ENCODE data around the gene PNKP.

The PNKP gene

GRCh38 chr19:49889687-49890348, 22.4 kb upstream of the PNKP start:
- DNase-seq = peak; percentile 45

DNA sequence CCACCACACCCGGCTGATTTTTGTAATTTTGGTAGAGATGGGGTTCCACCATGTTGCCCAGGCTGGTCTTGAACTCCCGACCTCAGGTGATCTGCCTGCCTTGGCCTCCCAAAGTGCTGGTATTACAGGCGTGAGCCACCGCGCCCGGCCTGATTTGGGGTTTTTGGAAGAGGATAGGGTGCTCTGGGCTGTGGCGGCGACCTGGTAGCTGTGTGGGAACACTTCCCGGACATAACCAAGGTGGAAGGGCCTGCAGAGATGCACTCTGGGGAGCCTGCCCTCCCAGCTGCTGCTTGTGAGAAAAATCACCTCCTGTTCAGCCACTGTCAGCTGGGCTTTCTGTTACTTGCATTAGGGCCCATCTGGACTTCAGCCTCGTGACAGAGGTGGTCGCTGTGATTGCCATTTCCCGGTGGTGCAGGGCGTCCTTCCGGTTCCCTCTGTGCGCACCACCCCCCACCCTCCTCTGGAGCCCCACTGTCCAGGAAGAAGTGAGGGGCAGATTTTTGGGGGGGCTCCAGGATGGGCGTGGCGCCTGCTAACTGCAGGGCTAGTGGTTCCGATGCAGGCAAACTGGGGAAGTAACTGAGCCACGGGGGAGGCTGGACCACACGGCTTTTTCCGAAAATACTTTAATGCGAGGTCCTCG, 21.8 kb upstream of the PNKP start:
- no peak for DNase-seq

- no peak for DNase-seq
Observed at GRCh38 chr19:49888510-49888824, 21.1 kb upstream of the PNKP start.

DNA sequence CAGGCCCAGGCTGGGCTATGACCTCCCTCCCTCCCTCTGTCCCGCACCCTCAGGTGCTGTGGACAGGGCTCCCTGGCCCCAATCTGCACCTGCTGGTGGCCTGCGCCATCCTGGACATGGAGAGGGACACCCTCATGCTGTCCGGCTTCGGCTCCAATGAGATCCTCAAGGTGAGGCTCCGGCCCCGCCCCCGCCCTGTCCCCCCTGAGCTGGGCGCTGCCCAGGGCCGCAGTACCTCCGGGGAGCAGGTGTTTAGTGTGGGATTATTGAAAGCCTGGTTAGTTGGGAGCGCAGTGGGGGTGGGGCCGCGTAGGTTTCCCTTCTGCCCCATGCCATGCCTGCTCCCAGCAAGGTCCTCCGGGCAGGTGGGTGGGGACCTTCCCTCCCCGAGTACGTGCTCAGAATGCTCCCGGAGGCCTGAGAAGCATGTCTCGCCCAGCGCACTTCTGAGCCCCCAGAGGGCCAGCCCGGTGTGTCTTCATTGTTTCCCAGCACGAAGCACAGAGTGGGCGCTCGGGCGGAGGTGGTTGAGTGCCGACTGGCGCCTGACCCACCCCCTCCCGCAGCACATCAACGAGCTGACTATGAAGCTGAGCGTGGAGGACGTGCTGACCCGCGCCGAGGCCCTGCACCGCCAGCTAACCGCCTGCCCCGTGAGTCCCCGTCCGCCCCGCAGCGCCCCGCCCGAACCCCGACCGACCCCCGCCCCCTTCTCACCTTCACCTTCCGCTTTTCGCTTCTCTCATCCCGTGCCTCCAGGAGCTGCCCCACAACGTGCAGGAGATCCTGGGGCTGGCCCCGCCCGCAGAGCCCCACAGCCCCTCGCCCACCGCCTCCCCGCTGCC, 20.5 kb upstream of the PNKP start:
- no peak for DNase-seq

- no peak for DNase-seq
Observed at GRCh38 chr19:49887037-49887664, 19.8 kb upstream of the PNKP start.

DNA sequence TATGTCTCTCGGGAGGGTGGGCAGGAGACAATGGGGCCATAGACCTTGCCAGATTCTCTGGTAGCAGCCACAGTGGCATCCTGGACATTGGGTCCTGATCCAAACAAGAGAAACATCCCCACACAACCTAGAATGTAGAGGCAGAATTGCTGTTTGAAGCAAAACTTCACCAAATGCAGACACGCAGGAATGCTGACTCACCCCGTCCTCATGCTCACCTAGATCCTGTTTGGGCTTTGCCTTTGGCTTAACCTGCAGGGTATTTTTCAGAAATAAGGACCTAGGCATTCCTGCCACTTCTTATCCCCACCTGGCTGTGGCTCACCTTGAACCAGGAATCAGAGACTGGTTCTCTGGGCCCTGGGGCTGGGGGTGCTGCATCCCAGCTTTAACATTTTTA, 17.4 kb upstream of the PNKP start:
- DNase-seq = no peak

DNA sequence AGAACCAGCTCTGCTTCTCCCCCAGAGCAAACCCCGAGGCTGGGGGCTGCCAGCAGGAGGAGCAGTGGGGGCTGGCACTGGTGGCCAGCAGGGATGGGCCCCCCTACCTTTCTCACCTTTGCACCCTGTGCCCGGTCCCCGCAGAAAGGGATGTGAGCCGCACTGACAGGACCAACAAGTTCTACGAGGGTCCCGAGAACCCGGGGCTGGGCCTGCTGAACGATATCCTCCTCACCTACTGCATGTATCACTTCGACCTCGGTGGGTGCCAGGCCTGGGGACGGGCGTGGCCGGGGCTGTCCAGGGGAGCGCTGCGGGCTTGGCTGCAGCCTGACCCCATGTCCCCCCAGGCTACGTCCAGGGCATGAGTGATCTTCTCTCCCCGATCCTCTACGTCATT, 16.7 kb upstream of the PNKP start:
- no peak for DNase-seq

GRCh38 chr19:49883094-49883493, 15.7 kb upstream of the PNKP start:
- no peak for DNase-seq

DNA sequence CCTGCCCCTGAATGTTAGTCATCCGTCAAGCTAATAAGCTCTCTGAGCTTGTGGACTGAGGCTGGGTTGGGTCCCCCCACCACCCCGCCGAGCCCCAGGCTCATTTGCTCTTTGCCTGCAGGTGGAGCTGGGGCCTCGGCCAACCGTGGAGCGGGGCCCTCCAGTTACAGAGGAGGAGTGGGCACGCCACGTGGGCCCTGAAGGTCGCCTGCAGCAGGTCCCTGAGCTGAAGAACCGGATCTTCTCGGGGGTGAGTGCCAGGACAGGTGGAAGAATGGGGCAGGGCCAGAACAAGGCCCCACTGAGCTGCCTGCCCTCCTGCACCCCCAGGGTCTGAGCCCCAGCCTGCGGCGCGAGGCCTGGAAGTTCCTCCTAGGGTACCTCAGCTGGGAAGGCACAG, 15.3 kb upstream of the PNKP start:
- no peak for DNase-seq

GRCh38 chr19:49881672-49882394, 14.5 kb upstream of the PNKP start:
- no peak for DNase-seq

GRCh38 chr19:49881186-49881585, 13.8 kb upstream of the PNKP start:
- no peak for DNase-seq

DNA sequence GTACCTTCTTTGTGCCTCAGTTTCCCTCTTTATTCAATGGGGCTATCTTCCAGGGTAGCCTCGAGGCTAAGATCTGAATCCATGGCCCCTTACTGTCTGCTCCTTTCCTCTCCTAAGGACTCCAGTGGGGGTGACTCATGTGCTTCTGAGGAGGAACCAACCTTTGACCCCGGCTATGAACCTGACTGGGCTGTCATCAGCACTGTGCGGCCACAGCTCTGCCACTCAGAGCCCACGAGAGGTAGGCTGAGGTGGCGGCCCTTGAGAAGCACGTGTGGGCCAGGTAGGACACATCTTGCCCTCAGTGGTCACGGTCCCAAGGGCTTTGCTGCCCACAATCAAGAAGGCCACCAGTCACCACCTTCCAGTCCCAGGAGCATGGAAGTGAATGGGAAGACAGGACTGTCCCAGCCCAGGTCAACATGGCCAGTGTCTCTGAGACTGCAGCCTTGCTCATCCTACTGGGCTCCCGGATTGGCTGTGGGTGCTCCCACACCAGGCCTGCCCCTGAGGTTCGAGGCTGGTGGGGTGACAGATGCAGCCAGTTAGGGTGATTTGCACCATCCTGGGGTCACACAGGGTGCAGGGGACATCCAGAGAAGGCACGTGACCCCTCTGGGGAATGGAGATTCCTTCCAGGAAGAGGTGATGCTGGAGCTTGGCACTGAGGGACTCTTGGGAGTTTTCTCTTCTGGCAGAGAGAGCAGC, 12.9 kb upstream of the PNKP start:
- no peak for DNase-seq

DNA sequence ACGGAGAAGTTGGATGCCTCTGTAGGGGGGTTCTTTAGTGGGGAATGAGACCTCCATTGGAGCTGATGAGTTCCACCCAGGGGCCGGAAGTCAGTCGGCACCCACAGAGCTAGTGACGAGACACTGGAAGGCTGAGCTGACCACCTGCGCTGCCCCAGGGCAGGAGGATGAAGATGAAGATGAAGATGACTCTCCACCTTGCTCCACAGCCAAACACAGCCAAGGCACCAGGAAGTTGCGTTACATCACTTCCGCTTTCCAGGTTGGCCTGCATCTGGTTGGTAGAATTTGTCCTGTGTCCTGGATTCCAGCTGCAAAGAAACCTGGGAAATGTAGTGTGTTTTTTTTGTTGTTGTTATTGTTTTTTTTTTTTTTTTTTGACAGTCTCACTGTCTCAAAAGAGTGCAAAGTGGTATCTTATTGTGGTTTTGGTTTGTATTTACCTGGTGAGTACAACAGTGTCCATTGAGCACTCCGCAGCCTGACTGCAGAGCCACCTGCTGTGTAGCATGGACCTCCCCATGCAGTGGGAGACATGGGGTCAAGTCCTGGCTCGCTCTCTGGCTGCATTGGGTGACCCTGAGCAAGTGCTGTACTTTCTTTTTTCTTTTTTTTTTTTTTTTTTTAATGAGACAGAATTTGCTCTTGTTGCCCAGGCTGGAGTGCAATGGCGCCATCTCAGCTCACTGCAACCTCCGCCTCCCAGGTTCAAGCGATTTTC, 12.0 kb upstream of the PNKP start:
- no peak for DNase-seq

DNA sequence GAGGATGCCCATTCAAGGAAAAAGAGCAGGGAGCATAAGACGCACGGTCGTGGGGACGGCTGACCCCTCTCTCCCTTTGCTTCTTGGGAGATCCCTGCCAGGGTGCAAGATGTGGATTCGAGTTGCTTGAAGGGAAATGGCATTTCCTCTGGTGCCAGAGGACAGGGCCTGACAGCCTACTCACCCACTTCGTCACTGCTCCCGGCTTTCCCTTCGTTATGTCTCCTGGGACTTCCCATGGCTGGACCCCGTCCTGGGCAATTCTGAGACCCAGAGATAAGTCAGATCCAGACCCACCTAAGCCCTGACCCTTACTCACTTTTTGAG, 11.3 kb upstream of the PNKP start:
- DNase-seq = no peak

DNA sequence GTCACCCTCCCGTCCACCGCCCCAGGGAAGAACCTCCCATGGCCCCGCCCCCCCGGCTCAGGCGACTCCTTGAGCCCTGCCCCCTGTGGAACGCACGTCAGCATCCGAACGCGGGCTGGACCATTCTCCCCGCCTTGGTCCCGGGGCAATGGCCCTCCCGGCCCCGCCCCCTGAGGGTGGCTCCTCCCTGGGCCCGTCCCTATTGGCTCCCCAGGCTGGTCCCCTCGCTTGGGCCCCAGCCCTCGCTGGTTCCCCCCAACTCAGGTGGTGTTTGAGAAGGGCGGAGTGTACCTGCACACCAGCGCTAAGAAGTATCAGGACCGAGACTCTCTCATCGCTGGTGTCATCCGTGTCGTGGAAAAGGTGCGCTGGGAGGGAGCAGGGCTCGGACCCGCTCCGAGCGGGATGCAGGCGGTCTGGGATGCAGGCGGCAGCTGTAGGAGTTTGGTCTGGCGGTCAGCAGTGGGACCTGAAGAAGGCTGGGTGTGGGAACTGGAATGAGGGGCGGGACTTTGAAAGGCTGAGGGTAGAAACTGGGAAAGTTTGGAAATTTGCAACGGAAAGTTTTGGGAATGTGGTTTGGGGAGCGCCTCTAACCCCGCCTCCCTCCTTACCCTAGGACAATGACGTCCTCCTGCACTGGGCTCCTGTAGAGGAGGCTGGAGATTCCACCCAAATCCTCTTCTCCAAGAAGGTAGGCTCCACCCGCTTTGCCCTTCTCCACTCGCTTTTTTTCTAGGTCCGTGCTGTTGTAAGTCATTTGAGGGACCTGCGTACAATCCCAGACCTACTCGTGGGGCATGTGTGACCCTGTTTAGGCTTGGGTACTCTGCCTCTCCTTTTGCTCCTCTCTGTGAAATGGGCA, 10.7 kb upstream of the PNKP start:
- DNase-seq = peak; percentile 78

DNA sequence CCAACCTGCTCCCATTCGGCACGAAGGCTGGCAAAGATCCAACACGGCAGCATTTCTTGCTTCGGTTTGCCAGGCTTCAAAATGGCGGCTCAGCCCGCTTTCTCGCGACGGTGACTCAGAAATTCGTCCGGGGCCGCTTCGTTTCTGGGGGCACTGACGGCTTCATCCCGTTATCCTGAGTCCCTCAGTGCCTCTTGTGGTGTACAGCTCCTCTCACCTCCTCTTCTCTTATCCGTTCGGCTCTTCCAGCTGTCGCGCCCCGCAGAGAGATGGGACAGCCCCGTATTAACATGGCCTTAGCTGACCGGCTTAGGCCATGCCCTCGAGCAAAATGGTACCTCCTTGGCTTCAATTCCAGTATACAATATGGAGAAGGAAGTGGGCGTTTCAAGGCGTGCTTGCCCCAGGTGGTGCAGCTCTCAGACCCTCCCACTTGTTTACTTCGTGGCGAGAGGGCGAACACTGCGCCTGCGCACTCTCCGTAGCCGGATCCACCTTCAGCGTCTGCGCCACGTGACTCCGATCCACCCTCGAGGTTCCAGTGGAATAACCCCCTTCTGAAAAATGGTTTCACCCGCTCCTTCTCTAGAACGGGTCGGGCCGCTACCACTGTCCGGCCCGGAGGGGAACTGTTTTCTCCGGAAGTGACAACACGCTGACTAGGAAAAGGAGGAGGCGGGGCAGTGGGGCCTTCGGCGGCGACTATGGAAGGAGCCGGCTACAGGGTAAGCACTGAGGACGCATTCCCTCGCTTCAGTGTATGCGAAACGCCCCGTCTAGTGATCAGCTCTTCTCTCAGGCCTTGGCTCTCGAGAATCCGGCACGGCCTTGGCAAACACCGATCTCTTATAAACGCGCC, 9.9 kb upstream of the PNKP start, which contains the start of the genes AKT1S1 and TBC1D17:
Gene AKT1S1 (minus strand): TSS at position 336 of the 859 bp plus-strand sequence. CDS start 4,060 bp downstream, outside the sequence.
Gene TBC1D17 (plus strand): TSS at position 683 of the 859 bp plus-strand sequence. CDS start 22 bp downstream, at position 705.
- DNase-seq = peak; percentile 97

DNA sequence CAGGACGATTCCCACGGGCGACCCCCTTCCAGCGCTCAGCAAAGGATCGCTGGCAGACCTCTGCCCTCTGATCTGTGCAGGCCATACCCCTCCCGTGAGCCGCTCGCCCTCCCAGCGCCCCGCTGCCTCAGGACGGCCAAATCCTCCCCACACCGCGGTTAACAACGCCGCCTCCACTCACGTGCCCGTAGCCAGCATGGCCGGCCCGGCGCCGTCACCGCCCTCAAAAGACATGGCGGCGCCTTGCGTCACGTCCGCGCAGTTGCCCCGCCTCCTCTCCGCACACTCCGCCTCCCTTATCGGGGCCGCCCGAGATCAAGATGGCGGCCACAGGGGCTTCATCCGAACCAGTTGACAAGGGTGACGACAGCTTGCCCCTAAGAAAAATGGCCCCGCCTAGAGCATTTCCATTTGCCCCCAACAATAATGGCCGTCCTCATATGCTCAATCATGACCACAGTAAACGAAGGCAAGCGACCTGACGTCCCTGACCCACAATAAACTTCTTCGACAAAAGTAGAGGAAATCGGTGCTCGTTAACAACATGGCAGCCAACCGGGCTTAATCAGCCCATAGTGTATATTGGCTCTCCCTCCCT, 9.1 kb upstream of the PNKP start:
- DNase-seq = peak; percentile 95

GRCh38 chr19:49875857-49876421, 8.6 kb upstream of the PNKP start:
- peak; percentile 21 for DNase-seq

GRCh38 chr19:49875177-49875576, 7.8 kb upstream of the PNKP start:
- DNase-seq = no peak

Measured in NCI-H1092 (cell line).